SKM-1 treated with dmso at 0.1 percent for 144 hours (cell line): ENCODE results near the gene TRIM33.
A peak's percentile ranks its signal among the peaks of the same experiment; 100 is the strongest.
"Not testable (repeated sequence)": the region's sequence is repeated elsewhere in the genome, so short reads cannot be mapped to it uniquely, and the experiment has no call there.

ENCODE experiments used
- DNase-seq: peaks from one replicate; lab custom pipeline; 2025; ENCODE audit not compliant: unreplicated experiment; lab: John Stamatoyannopoulos, UW

TRIM33 gene

DNA sequence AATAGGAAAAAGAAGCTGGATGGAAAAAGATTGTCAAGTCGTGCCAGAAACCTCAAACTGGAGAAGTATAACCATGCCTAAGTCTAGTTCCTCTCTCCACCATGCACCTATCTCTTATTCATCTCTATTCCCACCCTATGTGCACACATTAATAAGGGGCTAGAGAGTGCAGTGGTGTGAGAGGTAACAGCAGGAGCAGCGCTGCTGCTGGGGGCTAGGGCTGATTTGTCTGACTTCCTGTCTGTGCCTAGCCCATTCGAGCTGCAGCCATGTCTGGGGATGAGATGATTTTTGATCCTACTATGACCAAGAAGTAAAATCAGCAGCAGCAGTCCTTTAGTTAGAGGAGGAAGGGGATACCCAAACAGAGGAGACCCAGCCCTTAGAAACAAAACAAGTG, 43.0 kb downstream of the TRIM33 start:
- DNase-seq, result no peak

GRCh38 chr1:114467491-114467890, 43.5 kb downstream of the TRIM33 start:
- no peak for DNase-seq

- no peak for DNase-seq
These were observed 44.5 kb downstream of the TRIM33 start for GRCh38 chr1:114466334-114467014.

DNA sequence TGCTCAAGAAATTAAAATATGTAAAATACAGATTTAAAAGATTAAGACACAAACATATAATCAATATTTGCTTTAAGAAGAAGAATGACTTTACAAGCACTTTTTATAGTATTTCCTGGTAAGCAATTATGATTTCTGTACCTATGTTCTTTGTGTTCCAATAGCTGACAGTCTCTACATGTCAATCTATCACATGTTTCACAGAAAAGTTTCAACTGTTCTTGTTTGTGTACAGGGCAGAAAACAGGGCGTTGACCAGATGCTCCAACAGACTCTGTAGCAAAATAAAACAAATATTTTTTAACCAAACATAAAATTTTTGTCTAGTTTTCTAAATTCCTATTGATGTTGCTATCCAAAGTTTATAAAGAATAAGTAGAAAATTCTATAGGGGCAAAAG, 48.0 kb downstream of the TRIM33 start:
- no peak for DNase-seq

DNA sequence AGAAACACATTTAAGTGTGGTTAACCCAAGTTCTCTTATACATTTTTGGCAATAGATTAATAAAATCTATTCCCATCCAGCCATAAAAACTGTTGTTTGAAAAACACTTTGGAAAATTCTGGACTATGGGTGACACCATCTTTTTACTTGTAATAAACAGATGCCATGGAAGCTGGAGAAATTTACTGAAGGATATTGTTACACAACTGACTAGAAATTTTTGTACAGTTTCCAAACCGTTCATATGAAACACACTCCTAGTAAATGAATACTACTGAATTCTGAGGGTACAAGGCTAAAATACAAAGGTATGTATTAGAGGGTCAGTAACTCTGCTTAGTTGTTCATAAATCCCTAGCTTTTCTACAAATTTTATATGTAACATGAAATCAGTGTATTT, 48.7 kb downstream of the TRIM33 start:
- DNase-seq, result no peak

GRCh38 chr1:114458237-114458777, 52.7 kb downstream of the TRIM33 start:
- peak; percentile 26 for DNase-seq

GRCh38 chr1:114457675-114458236, 53.2 kb downstream of the TRIM33 start:
- no peak for DNase-seq

DNA sequence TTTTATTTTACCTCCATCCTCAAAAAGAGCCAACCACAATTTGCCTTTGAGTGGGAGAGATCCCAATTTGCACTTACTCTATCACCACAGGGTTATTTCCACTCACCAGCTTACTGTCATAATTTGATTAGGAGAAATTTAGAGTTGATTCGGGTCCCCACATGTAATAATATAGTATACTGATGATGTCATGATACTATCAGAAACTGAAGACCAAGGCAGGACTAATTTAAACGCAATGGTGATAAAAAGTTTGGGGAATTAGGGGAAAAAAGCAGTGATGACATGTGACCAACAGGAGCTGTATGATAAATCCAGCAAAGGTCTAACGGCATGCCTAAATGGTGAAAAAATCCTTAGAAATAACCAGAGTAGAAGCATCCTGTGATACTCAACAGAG, 54.4 kb downstream of the TRIM33 start:
- no peak for DNase-seq

GRCh38 chr1:114455102-114455785, 55.8 kb downstream of the TRIM33 start:
- no peak for DNase-seq

GRCh38 chr1:114454539-114454938, 56.5 kb downstream of the TRIM33 start:
- no peak for DNase-seq

- DNase-seq, result no peak
These were observed 57.6 kb downstream of the TRIM33 start for GRCh38 chr1:114453361-114453784.

DNA sequence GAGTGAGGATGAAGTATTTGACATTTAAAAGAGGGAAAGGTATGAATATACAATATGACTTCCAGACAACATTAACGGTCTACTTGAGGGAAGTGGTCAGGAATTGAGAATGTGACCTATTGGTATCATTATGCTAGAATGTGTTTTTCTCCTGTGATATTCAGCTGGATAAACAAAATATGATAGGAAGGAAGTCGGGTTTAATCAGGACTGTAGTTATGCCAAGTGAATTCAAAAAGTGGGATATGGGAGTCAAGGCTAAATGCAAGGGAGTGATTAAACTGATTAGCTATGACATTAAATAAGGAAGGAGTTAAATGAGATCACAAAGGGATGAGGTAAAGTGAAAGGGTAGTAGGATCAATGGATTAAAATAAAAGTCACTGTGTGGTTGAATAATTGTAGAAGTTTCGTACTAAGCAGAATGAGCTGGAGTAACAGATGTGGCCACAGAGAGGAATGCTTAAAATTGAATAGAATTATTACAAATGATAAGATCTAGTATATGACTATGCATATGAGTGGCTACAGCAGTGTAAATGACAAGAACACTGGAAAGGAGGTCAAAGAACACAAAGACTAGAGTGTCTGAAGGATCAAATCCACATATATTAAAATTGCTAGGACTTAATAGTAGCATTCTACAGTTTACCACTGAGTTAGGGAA, 62.5 kb downstream of the TRIM33 start:
- DNase-seq, result no peak

GRCh38 chr1:114446198-114446597, 64.8 kb downstream of the TRIM33 start:
- DNase-seq, result no peak

- not testable (repeated sequence) for DNase-seq
These were observed 67.8 kb downstream of the TRIM33 start for GRCh38 chr1:114443226-114443625.

- DNase-seq, result no peak
These were observed 69.7 kb downstream of the TRIM33 start for GRCh38 chr1:114441332-114441731.

DNA sequence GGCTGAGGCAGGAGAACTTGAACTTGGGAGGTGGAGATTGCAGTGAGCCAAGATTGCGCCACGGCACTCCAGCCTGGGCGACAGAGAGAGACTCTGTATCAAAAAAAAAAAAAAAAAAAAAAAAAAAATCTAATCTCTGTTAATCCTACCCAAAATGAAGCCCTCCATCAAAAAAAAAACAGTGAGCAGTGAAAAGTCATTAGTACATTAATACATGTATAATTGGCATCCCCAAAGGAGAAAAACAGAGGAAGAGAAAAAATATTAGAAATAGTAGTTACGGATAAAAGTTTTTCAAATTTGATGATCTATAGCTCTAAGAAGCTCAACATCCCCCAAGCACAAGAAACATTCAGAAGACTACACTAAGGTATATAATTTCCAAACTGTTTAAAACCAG, 71.6 kb downstream of the TRIM33 start:
- no peak for DNase-seq

- DNase-seq, result no peak
These were observed 73.2 kb downstream of the TRIM33 start for GRCh38 chr1:114437812-114438211.

GRCh38 chr1:114436799-114437198, 74.2 kb downstream of the TRIM33 start:
- no peak for DNase-seq

DNA sequence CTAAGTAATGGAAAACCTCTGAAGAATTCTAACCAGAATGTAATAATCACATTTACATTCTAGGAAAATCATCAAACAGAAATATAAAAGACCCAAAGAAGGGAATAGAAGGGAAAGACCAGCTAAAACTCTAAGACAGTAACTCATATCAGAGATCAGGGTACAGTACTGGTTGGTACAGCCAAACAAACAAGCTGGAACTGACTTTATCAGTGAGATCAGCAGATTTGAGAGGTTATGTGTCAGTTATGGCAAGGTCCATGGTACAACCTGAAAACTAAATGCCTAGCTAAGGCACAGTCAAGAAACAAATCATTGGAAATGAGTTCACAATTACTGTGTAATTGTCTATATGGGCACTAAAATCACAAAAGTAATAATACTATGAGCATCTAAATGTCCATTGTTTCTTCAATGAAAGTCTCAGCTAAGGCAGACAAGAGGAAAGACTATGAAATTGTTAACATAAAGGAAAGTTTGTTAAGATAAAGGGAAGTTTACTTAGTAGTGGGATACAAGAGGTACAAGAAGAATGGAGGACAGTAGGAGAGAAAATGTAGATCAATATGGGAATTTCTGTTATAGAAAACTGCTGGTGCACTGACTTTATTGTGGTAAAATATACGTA, 75.8 kb downstream of the TRIM33 start:
- DNase-seq, result no peak

GRCh38 chr1:114431026-114431425, 80.0 kb downstream of the TRIM33 start:
- no peak for DNase-seq

DNA sequence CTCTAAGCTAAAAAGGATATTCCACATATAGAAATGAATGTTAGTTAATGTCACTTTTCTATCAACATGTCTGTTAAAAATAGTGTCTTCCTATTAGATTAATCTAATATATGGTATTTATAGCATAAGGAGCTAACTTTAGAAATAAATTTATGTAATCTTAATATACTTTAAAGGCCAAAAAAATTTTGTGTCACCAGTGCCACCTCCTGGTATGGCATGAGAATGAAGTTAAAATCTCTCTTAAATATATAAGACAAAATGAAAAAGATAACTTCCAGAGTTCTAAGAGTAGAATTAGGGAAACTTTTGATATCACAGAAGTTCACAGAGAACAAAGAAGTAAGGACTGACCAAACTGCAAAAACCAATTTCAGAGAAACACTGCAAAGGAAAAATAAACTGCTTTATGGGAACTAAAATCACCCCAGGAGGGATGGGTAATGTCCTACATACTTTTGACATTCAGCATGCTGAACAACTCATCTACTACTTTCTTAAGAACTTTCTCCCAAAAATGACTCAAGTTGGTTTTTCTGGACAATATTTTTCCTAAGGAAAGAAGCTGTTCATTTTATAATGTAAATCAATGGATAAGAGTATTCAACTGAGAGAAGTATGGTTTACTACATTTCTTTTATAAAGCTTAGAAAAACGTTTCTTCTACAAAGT, 82.8 kb downstream of the TRIM33 start:
- DNase-seq, result no peak
